Measurements from ENCODE around the gene ST3GAL2.
"Not testable (repeated sequence)": the region's sequence is repeated elsewhere in the genome, so short reads cannot be mapped to it uniquely, and the experiment has no call there.

ST3GAL2 gene

GRCh38 chr16:70380919-70381603, 57.8 kb downstream of the ST3GAL2 start:
- DNase-seq = peak; percentile 93

DNA sequence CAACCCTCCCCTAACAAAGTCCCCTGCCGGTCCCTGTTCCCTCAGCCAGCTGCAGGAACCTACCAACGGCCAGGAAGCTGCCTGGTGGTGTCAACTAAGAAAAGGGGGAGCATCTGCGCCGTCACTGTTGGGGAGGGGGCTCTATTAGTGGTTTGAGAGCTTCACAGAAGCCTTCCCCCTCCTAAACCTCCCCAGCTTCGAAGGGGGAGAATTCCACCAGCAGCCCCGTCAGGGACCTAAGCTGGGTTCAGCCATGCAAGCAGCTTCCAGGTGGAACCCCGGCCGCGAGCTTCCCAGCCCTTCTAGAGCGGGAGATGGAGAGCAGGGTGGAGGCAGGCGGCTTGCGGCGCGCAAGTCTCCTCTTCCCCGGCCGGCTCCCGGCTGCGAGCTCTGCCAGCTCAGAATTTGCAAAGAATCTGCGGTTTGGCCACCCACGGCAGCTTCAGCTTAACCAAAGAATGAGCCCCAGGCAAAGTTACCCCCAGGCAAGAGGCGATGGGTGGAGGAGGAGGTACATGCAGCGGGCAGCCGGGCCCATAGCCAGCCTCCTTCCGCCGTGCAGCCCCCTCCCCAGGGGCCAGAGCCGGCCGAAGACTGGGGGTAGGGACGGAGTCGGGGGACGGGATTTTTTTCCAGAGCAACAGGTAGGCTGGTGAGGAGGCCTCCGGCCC, 58.5 kb downstream of the ST3GAL2 start:
- DNase-seq = peak; percentile 69

GRCh38 chr16:70378869-70379493, 59.9 kb downstream of the ST3GAL2 start:
- no peak for DNase-seq

DNA sequence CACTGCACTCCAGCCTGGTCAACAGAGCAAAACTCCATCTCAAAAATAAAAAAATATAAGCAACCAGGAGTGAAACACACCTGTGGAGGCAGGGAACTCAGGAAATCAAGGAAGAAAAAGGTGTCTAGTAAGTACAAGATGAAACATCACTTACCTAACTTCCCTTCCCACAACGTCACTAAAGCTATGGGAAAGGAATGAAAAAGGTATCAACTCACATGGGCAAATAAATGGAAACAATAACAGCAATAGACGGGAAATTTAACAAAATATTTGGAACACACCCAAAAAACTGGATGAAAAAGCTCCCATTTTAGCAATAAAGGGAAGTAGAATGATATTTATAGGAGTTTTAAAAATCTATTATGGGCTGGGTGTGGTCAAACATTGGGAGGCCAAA, 61.1 kb downstream of the ST3GAL2 start:
- no peak for DNase-seq

DNA sequence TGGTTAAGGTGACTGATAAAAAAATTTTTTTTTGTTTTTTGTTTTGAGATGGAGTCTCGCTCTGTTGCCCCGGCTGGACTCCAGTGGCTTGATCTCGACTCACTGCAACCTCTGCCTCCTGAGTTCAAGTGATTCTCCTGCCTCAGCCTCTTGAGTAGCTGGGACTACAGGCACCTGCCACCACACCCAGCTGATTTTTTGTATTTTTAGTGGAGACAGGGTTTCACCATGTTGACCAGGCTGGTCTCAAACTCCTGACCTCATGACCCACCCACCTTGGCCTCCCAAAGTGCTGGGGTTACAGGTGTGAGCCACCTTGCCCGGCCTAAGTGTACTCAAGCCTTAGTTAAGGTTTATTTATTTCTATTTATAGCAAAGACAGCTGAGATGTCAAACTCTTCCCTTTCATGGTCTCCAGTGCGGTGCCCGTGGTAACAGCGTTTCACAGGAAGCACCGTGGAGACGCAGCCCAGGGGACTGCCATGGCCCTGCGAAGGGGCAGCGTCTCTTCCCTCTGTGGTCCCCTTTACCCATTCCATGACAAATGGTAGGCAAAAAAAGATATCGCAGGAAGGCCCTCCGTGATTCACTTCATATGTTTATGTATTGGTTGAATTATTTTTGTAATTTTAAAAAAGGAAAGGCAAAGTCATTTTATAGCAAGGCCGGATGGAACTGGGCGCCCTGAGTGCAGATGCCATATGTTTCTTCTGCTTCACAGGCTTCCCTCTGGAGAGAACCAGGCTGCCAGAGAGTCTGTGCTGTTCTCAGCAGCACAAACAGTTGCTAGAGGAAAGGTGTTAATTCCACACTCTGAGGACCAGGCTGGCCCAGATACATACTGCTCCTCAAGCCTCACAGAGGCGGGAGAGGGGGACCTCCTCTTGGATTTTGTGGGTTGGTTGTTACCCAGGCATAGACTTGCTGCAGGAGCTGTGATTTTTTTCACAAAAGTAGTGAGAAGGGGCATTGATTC, 63.0 kb downstream of the ST3GAL2 start:
- DNase-seq = no peak

- DNase-seq = no peak
Measured at GRCh38 chr16:70374213-70374612, 64.7 kb downstream of the ST3GAL2 start.

- DNase-seq = no peak
Measured at GRCh38 chr16:70372921-70373728, 65.8 kb downstream of the ST3GAL2 start.

DNA sequence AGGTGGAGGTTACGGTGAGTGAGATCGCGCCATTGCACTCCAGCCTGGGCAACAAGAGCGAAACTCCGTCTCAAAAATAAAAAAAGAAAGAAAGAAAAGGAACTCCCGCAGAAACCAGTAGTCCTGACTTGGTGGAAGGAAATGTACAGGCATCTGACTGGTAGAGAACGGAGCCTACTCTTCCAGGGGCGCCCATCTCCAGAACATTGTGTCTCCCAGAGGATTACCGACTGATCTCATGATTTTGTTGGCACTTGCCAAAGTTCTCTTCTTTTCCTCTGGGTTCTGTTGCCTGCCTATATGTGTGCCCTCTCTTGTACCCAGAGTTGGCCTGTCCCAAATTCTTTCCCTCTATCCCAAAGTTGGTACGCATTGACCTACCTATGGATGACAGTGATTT, 68.0 kb downstream of the ST3GAL2 start:
- DNase-seq = no peak

DNA sequence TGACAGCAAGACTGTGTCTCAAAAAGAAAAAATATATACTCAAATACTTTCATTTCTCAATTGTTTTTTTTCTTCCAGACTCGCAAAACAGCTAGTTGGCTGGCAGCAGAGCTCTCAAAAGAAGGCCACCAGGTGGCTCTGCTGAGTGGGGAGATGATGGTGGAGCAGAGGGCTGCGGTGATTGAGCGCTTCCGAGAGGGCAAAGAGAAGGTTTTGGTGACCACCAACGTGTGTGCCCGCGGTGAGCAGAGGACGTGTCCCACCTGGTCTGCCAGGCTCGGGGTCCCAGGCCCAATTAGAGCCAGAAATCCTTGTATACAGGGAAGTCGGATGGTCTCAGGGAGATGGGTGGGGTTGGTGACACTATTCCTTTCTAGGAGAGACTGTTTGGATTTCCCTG, 68.8 kb downstream of the ST3GAL2 start:
- DNase-seq = peak; percentile 51

DNA sequence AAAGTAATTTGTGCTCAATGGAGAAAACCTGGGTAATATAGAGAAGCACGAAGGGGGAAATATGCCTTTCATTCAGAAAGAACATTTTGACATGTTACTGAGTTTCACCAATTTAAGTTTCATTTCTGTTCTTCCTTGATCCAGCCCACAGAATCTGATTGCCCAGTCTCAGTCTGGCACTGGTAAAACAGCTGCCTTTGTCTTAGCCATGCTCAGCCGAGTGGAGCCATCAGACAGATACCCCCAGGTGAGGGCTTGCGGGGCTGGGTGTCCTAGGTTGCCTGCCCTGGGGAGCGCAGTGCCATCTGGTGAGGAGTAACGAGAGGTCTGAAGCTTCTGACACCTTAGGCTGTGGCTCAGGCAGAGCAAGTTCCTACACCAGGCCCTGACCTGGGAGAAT, 74.5 kb downstream of the ST3GAL2 start:
- no peak for DNase-seq

DNA sequence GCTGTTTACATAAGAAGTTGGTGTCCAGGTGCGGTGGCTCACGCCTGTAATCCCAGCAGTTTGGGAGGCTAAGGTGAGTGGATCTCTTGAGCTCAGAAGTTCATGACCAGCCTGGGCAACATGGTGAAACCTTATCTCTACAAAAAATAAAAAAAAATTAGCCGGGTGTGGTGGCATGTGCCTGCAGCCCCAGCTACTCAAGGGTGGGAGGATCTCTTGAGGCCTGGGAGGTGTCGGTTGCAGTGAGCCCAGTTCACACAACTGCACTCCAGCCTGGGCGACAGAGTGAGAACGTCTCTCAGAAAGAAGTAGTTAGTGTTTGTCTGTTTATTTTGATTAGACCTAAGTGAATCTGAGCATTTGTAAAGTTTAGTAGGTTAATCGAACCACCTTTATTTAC, 79.3 kb downstream of the ST3GAL2 start:
- no peak for DNase-seq

GRCh38 chr16:70349783-70350182, 89.1 kb downstream of the ST3GAL2 start:
- DNase-seq = no peak

DNA sequence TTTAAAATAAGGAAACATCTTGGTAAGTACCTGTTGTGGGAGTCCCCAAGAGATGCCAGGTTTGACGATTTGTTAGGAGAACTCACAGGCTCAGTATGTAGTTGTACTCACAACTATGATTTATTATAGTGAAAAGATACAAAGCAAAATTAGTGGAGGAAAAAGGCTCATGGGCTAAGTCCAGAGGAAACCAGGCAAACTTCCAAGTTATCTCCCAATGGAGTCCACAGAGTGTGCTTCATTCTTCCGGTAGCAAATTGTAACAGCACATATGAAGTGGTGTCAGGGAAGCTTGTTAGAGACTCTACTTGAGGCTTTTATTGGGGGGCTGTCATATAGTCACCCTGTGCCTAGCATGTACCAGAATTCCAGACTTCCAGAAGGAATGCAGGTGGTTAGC, 89.9 kb downstream of the ST3GAL2 start:
- DNase-seq = no peak

- DNase-seq = peak; percentile 23
Measured at GRCh38 chr16:70345840-70346239, 93.1 kb downstream of the ST3GAL2 start.

GRCh38 chr16:70342016-70342415, 96.9 kb downstream of the ST3GAL2 start:
- no peak for DNase-seq

- DNase-seq = no peak
Measured at GRCh38 chr16:70341600-70341999, 97.3 kb downstream of the ST3GAL2 start.

DNA sequence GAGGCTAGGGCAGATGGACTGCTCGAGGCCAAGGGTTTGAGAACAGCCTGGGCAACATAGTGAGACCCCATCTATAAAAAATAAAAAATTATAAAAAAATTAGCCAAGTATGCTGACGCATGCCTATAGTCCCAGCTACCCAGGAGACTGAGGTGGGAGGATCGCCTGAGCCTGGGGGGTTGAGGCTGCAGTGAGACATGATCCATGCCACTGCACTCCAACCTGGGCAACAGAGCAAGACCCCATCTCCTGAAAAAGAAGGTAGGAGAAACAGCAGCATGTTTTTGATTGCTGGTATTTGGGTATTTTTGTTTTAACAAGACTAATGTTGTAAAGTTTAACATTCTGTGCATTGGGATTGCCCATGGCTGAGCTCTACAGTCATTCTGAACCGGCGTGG, 101.1 kb downstream of the ST3GAL2 start:
- DNase-seq = no peak

DNA sequence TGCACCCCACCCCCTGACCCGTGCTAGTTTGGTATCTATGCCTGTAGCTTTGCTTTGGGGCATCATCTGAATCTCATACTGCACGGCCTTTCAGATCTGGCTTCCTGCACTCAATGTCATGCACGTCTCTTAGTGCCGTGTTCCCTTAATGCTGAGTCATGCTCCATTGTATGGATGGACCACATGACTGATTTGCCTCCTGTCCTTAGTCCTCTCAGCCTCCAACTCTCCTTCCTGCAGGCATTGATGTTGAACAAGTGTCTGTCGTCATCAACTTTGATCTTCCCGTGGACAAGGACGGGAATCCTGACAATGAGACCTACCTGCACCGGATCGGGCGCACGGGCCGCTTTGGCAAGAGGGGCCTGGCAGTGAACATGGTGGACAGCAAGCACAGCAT, 106.2 kb downstream of the ST3GAL2 start:
- DNase-seq = not testable (repeated sequence)

DNA sequence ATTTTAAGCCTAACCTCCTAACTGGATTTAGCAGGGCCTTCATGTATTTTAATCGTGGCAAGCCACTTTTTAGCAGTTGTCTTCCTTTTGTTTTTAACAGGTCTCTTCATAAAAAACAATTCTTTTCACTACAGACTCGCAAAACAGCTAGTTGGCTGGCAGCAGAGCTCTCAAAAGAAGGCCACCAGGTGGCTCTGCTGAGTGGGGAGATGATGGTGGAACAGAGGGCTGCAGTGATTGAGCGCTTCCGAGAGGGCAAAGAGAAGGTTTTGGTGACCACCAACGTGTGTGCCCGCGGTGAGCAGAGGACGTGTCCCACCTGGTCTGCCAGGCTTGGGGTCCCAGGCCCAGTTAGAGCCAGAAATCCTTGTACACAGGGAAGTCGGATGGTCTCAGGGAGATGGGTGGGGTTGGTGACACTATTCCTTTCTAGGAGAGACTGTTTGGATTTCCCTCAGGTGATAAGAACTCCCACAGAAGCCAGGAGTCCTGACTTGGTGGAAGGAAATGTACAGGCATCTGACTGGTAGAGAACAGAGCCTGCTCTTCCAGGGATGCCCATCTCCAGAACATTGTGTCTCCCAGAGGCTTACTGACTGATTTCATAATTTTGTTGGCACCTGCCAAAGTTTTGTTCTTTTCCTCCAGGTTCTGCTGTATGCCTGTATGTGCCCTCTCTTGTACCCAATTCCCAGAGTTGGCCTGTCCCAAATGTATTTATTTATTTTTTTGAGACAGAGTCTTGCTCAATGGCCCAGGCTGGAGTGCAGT, 107.1 kb downstream of the ST3GAL2 start:
- DNase-seq = no peak

DNA sequence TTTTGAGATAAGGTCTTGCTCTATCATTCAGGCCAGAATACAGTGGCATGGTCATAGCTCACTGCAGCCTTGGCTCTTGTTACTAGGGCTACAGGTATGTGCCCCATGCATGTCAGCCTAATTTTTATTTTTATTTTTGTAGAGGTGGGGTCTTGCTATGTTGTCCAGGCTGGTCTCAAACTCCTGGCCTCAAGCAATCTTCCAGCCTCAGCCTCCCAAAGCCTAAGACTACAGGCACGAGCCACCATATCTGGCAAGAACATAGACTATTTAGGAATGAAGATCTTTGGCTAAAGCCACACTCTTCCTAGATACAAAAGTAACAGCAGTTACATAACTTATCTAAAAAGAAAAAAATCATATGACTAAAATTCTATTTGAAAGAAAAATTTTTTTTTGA, 107.8 kb downstream of the ST3GAL2 start:
- DNase-seq = no peak
